EL (cell line): ENCODE measurements around the gene MC1R.
A peak's percentile ranks its signal among the peaks of the same experiment; 100 is the strongest.

Experiments
- DNase-seq: peaks from one replicate; pipeline ENCODE4 v3.0.0-alpha.2; 2016

Gene MC1R

DNA sequence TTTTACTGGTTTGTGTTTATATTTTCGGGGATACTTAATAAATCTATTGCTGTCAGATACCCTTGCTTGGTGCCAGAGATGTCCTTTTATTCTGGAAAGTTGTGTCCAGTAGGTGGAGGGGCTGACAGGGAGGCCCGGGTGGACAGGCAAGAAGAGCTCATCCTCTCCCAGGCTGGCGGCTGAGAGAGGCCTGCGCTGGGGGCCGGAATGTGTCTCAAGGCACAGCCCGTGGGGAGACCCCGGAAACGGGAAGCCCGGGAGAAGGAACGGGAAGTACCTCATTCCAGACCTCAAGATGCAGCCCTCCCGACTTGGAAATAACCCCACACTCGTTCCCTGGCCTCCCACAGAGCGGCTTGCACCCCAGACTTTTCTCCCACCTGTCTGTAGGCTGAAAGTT lies 17.4 kb downstream of the MC1R start:
- DNase-seq: no peak

DNA sequence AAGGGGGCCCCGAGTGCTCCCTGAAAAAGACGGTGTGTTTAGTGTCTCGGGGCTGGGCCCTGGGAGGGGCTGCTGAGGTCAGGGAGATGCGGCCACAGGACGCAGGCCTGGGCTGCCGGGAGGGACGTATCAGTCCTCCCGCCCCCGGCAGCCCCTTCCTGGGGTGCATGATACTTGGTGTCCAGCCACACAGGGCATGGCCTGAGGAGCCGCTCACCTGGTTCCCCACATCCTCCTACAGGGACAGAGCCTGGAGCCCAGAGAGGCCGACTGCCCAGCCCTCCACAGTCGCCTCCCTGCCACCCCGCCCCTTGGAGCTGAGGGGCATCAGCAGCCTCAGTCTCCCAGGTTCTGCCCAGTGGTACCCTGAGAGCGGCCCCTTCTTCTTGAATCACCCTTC lies 17.8 kb downstream of the MC1R start:
- no peak for DNase-seq

DNA sequence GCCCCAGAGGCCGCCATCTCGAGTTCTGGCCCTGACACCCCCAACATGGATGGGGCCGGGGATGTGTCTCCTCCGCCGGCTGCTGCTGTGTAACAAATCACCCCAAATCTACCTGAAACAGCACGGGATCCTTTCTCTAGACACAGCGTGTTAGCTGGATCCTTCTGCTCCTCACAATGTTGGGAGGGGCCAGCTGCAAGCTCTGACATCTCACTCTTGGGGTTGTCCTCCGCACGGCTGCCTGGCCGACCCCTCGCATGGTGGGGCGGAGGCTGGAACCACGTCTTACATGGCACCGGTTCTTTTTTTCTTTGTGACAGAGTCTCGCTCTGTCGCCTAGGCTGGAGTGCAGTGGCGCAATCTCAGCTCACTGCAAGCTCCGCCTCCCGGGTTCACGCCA lies 18.3 kb downstream of the MC1R start:
- DNase-seq: no peak

DNA sequence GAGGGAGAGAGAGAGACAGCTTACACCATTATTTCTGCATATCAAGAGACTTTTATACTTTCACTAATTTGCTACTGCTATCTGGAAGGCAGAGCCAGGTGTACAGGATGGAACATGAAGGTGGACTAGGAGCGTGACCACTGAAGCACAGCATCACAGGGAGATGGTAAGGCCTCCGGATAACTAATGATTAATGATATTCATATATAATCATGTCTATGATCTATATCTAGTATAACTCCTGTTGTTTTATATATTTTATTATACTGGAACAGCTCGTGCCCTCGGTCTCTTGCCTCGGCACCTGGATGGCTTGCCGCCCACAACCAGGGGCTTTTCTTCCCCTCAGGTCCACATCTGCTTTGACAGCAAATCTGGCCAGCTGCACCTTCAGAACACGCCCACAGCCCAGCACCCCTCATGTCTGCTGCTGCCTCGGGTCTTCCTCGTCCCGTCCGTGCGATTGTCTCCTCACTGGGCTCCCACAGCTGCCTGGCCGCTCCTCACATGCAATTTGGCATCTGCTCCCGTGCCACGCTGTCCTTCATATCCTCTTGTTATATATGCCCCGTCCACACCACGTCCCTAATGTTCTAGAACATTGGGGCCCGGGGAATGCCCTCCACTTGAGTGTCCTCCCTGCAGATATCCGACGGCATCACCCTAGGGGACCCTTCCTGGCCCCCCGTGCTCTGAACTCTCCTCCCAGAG lies 19.7 kb downstream of the MC1R start:
- DNase-seq: no peak

DNA sequence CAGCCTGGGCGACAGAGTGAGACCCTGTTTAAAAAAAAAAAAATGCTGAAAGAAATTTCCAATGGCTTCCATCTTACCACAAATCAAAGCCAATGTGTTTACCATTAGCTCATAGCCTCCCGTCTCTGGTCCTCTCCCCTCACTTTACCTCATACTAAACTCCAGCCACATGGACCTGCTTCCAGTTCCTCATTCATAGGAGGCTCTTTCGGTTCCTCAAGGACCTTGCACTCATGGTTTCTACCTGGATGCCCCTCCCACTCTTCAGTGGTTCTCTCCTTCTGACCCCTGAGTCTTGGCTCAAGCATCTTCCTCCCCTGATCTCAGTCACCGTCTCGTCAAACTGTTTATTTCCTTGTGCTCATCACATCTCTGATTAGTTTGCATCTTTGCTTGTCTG lies 26.1 kb downstream of the MC1R start:
- DNase-seq: no peak

DNA sequence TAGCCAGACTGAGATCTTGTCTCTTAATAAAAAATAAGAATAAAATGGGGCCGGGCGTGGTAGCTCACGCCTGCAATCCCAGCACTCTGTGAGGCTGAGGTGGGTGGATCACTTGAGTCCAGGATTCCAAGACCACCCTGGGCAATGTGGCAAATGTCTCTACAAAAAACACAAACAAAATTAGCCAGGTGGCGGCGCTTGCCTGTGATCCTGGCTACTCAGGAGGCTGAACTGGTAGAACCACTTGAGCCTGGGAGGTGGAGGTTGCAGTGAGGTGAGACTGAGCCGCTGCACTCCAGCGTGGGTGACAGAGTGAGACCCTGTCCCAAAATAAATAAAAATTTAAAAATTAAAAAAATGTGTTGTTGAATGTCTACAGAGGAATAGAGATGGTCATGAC lies 27.0 kb downstream of the MC1R start:
- DNase-seq: no peak

DNA sequence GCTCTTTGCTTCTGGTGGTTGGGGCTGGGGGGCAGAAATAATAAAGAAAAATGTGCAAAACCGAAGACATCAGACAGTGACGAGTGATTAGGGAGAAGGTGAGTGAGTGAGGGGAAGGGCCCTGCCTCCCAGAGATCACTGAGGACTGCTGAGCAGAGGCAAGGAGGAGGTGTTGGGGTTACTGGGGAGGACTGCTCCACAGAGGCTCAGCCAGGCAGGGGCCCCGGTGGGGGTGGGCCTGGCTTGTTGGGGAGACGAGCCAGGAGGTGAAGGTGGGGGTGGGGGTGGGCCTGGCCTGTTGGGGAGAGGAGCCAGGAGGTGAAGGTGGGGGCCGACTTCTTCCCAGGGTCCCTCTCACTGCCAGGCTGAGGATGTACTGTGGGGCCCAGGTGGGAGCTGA lies 27.9 kb downstream of the MC1R start:
- no peak for DNase-seq

DNA sequence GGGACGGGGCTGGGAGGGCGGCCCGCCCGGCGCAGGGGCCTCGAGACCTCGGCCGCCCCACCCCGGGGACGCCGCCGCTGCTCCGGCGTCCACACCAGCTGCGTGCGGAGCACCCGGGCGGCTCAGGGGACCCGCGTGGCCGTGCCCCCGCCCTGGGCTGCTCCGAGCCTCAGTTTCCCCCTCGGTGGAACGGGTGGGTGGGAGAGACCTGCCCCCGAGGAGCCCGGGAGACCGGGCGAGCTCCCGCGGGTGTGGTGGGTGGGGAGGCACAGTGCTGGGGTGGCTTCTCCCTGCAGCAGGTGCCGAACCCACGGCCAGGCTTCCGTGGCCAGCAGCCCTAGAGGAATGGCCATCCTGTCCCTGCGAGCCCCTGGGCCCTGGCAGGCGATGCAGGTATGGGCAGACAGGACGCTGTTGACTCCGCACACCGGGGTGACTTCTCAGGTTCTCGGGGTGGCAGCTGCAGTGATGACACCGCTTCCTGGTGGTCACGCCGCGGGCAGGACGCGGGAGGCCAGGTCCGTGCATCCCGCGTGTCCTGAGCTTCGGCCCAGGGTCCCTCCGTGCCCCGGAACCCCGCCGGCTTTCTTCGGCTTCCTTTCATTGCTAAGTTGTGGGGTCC lies 30.6 kb downstream of the MC1R start:
- no peak for DNase-seq

DNA sequence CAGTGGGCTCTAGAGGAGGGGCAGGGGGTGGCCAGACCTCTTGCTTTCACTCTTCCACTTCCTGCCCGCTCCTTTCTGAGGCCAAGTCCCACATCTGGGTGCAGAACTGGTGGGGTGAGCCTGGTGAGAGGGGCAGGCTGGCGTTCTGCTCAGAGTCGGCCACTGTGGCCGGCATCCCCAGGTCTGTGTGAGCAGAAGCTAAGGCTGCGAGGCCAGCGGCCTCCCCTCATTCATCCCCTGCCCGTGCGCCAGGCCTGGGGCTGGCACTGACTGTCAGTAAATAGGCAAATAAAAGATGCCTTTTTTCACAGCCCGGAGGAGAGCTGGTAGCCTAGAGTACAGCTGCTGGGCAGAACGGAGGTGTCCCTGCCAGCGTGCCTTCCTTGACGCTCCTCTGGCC lies 31.1 kb downstream of the MC1R start:
- no peak for DNase-seq

DNA sequence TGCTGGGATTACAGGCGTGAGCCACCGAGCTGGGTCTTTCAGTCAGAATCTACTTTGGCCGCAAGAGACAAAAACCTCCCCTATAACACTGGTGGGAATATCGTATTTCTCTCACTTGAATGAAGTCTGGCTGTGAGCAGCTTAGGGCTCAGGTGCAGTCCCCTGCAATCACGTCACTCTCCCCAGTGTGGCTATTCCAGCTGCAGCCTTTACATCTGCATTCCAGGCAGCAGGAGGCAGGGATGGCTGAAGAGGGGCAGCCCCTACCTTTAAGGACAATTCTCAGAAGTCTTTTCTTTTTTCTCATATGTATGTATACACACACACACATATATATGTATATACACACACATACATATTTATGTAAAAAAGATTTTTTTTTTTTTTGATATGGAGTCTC lies 32.8 kb downstream of the MC1R start:
- DNase-seq: no peak

DNA sequence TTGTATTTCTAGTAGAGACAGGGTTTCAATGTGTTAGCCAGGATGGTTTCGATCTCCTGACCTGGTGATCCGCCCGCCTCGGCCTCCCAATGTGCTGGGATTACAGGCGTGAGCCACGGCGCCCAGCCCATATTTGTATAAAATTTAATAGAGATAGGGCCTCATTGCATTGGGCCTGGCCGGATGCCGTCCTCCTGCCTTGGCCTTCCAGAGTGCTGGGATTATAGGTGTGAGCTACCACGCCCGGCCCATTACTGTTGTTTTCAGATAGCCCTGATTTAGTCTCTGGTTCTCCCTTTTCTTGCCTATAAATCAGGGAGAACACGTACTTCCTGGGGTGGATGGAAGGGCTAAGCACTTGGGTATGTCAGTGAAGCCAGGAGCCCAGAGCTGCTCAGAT lies 33.4 kb downstream of the MC1R start:
- DNase-seq: no peak

DNA sequence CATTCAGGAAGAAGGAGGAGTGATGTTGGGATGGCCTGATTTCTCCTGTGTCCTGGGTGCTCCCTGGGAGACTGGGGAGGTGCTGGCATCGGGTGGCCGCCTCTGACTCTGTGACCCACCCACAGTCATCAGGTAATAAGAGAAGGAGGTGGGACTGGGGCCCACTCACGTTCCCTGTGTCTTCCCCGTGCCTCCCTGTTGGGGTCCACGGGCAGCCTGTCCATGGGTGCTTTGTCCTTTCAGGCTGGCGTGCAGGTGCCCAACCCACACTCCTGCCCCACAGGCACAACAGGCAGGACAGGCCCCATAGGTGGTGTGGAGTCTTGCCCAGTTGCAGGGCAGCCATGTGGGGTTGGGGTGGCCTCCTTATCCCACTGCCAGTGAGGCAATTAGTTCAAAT lies 33.9 kb downstream of the MC1R start:
- no peak for DNase-seq

DNA sequence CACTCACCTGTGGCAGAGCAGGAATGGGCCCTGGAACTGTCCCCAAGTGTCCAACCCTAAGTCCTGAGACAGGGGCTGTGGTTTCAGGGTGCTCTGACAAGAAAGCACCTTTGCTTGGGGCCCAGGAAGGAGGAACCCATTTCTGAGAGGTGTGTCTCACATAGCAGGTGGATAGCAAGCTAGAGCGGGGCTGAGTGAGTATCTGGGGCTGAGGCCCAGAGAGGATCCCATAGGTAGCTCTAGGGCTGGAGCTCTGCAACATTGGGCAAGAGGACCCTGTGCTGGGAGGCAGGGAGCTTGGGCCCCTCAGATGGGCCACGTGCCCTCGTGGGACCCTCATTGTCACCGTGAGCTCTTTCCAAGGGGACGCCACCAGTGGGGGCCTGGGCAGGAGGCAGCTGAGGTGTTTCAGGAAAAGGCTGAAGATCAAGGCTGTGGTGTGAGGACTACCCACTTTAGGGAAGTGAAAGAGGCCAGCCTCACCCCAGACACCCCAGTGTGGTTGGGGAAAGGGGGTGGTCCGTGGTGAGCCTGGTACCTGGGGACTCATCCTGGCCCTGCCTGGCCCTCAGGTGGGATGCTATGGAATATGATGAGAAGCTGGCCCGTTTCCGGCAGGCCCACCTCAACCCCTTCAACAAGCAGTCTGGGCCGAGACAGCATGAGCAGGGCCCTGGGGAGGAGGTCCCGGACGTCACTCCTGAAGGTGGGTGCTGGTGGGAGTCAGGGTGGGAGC lies 35.2 kb downstream of the MC1R start:
- no peak for DNase-seq

DNA sequence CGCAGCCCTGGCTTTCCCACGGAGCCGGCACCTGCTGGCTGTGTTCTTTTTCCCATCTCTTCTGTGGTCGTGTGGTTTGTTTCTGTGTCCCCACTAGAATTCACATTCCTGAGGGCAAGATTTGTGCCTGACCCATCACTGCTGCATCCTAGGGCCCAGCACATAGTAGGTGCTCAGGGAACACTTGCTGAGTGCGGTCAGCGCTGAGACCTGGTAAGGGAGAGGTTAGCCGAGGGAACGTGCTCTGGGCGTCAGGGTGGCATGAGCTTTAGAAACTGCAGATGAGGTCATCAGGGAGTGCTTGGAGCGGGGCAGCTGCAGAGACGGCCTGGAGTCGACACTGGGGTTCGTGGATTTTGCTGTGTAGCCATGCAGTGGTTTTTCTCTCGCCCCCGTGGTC lies 35.8 kb downstream of the MC1R start:
- no peak for DNase-seq

DNA sequence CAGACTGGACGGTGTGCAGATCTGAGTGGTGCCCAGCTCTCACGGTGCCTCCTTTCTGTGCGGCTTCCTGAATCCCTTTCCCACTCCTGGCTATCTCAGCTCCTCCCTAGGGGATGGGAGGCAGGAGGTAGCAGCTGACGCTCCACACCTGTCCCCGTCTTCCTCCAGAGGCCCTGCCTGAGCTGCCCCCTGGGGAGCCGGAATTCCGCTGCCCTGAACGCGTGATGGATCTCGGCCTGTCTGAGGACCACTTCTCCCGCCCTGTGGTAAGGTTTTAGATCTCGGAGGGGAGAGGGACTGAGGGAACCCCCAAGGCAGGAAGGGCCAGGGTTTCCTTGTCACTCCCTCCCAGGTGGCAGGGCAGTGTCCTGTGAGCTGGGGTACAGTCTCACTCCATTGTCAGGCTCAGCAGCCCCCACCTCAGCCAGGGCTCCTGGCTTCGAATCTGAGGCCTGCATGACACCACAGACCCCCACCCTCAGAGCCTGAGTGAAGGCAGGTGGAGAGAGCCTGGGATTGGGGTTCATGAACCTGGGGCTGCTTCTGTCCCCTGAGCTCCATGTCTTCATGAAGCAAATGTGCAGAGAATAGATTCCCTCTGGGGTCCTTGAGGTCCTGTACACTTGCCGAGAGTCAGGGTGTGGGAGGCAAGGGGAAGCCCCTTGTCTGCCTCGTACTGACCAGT lies 36.5 kb downstream of the MC1R start:
- no peak for DNase-seq

DNA sequence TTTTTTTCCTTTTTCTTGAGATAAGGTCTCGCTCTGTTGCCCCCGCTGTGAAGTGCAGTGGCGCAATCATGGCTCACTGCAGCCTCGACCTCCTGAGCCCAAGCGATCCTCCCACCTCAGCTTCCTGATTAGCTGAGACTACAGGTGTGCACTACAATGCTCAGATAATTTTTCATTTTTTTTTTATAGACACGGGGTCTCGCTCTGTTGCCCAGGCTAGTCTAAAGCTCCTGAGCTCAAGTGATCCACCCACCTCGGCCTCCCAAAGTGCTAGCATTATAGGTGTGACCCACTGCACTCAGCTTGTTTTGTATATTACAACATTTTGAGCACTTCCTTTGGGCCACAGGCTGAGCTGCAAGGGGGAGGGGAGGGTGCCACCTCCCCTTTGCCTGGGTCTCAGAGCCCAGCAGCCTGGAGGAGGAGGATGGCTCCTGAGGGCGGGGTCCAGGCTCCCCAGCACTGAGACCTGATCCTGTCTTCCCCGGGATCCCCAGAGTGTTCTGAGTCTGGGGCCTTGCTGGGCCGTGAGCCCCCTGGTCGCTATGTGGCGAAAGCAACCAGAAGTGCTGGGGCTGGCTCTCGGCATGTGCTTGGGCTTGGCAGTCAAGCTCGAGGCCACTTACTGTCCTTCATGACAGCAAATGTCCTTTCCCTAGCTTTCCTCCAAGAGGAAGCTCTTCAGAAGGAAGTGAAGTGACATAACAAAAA lies 38.0 kb downstream of the MC1R start:
- no peak for DNase-seq

DNA sequence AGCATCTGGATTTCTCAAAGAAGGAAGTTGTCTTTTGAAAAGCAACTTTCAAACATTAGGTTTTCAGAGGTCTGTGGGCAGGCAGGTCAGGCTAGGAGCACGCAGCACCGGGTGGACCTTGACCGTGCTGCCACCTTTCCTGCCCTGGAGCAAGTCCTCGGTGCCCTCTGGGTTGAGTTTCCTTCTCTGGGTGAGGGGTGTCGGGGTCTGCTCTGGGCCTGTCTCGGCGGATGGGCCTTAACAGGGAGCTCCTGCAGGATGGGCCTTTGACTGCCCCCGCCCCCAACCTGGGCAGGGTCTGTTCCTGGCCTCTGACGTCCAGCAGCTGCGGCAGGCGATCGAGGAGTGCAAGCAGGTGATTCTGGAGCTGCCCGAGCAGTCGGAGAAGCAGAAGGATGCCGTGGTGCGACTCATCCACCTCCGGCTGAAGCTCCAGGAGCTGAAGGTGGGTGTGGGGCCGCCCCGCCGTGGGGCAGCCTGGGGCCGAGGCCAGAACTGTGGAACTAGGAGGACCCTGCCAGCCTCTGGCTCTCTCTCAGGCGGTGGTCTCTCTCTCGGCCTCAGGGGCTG lies 38.6 kb downstream of the MC1R start:
- DNase-seq: no peak

DNA sequence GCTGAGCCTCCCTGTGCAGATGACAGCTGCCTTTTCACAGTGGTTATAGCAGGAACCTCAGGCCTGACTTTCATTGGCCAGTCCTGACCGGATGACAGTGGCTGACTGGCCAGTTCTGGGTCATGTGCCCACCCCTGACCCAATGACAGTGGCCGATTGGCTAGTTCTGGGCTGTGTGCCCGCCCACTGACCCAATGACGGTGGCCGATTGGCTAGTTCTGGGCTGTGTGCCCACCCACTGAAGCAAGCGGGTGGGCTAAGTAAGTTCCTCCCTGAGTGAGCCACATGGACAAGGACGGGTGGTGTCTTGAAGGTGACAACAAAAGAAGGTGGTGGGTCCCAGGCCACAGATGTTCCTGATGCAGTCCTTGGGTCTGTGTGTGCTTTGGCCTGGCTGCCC lies 39.4 kb downstream of the MC1R start:
- peak; percentile 31 for DNase-seq

DNA sequence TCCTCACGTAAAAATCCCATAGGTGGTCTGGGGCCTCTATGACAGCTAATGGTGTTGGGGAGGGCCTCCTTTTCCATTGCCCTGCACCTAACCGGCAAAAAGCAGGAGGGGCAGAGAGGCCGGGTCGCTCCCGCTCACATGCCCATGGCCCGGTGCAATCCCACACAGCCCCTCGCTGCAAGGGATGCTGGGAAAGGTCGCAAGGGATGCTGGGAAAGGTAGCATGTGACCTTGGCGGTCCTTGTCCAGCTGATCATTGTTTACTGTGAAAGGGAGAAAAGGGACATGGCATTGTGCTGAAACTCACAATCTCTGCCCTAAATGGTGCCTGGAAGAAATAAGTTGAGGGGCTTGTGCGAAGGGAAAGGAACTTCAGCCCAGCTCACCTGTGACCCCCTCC lies 39.9 kb downstream of the MC1R start:
- DNase-seq: no peak

DNA sequence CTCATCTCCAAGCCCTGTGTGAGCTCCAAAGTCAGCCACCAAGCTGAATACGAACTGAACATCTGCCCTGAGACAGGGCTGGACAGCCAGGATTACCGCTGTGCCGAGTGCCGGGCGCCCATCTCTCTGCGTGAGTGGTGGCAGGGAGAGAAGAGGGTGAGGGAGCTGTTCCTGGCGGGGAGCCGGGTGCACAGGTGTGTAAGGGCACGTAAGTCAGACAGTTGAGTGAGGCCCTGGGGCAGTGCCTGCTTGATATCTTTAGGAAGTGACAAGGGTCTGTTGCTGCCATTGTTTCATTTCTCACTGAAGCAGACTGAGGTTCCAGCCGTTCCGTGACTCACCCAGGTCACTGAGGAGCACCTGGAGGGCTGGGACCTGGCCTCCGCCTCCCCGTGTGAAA lies 42.3 kb downstream of the MC1R start:
- no peak for DNase-seq

DNA sequence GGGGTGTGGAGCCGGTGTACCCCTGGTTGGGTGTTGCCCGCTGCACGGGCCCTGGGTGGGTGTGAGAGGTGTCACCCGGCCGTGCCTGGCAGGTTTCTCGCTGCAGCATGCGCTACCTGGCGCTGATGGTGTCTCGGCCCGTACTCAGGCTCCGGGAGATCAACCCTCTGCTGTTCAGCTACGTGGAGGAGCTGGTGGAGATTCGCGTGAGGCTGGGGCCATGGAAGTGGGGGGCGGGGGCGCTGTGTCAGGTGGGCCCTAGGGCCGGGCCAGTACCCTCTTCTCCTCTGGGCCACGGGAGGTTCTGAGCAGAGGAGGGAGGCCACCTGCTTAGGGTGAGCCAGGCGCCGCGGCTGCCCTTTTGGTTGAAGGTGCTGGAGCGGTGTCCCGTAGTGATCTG lies 43.3 kb downstream of the MC1R start:
- no peak for DNase-seq

DNA sequence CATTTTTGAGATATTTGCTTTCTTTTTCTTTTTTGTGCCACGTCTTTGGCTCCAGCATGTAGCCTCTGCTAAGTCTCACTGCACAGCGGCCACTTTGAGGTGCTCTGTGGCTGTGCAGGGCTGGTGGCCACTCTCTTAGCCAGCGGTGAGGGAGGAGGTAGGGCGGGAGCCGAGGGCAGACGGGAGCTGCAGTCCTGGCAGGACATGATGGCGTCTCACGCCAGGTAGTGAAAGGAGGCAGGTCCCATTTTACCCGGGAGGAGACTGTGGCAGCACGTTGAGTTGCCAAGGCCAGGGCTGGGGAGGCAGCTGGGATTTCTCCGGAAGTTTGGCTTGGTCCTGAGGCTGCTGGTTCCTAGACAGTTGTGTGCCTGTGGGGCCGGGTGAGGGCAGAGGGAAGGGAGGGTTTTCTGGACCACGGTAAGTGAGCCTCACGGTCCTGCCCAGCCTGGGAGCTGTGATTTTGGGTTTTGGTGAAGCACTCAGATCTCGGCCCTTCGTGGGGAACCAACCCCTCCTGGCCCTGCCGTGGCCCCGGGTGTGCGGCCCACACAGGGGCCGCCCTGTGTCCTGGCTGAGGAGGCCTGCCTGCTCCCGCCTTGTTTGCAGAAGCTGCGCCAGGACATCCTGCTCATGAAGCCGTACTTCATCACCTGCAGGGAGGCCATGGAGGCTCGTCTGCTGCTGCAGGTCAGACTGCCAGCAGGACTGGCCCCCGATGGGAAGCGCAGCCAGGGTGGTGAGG lies 44.3 kb downstream of the MC1R start:
- no peak for DNase-seq
